Astrocyte of the spinal cord (primary cell): ENCODE data around the gene PTH2R.
A peak's percentile ranks its signal among the peaks of the same experiment; 100 is the strongest.

ENCODE experiments used
- DNase-seq: peaks from one replicate; pipeline ENCODE4 v3.0.0; 2011; ENCODE audit warnings: low read depth, low spot score
- H3K4me3 ChIP-seq: 2 replicates; pipeline ENCODE4 v1.5.1; 2011; ENCODE audit warnings: low read depth, mild to moderate bottlenecking, low read length, moderate library complexity
- CTCF ChIP-seq: IDR thresholded peaks from 2 replicates; pipeline ENCODE4 v1.5.1; 2012; ENCODE audit warnings: low read depth, mild to moderate bottlenecking, low read length, inconsistent platforms
- in situ Hi-C: cut with HindIII; loops from 2 replicates; pipeline ENCODE4 v1.10.0; 2017; ENCODE audit warnings: low sequenced_read_pairs

PTH2R gene

DNA sequence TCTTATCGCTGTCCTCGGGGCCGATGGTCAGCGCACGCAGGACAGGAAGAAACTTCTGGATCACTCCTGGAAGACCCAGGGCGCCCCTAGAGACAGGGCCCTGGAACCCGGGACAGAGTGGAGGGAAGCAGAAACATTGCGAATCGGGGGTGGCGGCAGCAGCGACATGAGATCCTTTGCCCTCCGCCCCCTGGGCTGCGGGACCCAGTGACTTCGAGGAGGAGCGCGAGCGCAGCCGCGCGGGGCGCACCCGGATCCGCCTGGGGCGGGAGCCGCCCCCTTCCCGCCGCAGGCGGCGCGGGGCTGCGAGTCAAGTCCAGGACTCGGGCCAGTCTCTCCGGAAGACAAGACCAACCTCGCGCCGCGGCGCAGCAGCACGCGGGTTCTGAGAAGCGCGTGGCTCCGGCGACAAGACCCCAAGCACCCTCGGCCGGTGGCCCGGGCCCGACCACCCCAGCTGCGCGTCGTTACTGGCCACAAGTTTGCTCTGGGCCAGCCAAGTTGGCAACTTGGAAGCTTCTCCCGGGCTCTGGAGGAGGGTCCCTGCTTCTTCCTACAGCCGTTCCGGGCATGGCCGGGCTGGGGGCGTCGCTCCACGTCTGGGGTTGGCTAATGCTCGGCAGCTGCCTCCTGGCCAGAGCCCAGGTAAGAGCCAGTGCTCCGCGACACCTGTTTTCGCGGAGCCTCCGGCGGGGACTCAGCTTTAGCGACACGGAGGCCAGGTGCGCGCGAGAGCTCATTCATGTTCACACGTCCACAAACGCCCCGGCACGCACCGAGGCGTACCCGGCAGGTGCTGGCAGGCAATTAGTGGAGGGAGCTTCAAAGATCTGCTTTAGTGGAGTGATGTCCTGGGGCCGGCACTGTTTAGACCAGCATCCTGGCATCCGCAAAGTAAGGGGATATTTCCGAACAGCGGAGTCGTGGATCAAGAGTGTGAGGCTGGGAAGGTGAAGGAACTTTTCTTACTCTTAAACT, at the start of gene PTH2R:
Gene PTH2R, plus strand, starts transcription at position 319 of the 978 bp plus-strand sequence. Its CDS starts 252 bp downstream, at position 571.
- TF ChIP-seq CTCF, result no peak
- in situ Hi-C loops, result no loop called here
- no peak for DNase-seq
- peak within 1 kb of the TSS; percentile 18 for H3K4me3 ChIP-seq

DNA sequence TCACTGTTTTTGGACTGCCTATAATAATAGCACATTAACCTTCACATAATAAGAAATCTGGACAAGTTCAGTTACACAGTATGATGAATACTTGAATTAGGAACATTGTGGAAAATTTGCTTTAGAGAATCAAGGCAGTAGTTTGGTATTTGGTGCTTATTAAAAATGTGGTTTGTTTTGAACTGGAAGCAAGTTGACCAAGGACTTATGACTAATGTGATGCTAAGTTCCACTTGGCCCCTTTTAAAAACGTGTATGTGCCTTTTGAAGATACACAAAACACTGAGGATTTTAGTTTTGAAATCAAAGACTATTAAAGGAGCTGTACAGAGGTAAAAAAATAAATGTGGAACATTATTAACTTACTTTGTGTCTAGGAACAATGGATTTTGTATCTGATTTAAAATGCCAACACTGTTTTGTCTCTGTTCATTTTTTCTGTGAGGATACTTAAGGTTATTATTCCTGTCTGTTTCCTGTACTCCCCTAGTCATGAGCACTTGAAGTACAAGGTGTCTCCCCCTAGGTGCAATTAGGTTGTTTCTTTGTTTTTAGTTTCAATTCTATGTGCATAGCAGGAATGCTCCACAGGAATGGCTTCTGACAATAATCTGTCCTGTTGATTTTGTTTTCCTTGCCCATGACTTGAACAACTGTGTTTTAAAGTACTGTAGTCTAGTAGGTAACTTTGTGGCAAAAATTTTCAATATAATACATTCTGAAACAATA, 49.6 kb upstream of the PTH2R start:
- H3K4me3 ChIP-seq, result no peak overlapping the region
- DNase-seq, result no peak
- in situ Hi-C loops, result no loop called here
- TF ChIP-seq CTCF, result no peak

DNA sequence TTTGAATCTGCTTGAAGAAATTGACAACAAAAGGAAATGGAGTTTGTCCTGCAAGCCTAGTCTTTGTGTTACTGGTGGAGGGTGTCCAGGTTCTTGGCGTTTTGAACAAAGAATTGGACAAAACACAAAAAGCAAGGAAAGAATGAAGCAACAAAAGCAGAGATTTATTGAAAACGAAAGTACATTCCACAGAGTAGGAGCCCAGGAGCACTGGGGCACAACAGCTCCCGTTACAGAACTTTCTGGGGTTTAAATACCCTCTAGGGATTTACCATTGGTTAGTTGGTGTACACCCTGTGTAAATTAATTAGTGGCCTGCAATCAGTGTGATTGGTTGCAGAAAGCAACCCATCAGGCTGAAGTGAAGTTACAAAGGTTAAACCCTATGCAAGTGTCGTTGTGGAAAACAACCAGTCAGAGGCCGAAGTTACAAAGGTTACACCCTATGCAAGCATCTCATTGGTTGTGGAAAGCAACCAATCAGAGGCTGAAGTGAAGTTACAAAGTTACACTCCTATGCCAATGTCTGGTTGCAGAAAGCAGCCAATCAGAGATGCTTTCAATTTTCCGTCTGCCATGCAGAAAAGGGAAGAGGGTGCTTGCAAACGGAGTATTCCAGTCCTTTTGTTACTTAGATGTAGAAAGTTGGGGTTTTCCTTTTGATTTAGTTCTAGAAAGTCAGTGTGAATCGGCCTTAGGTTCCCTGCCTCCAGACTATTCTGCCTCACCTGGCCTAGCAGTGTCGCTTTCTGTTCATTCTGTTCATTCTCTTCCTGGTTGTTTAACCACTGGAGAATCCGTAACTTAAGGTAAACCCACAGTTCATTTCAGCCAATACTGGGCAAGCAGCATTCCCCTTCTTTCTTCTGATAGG, 47.6 kb upstream of the PTH2R start:
- peak; percentile 29 for DNase-seq
- no peak for TF ChIP-seq CTCF
- in situ Hi-C loops, result no loop called here
- H3K4me3 ChIP-seq, result no peak overlapping the region

DNA sequence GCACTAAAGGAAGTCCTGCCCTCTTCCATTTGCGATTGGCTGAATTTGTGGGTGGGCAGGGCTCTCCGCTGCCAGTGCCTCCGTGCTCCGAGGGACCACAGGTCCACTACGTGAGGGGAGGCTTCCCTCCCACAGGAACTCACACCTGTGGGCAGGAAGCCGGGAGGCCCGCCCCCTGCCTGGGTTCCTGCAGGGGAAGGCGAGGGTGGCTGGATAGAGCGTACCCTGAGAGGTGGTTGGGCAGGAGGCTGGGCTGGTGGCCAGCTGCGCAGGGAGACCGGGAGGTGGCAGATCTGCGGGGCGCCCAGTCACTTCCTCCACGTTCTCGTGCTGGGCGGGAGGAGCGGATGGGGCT, 47.0 kb upstream of the PTH2R start:
- no peak for TF ChIP-seq CTCF
- H3K4me3 ChIP-seq, result no peak overlapping the region
- in situ Hi-C loops, result no loop called here
- no peak for DNase-seq

GRCh38 chr2:208360259-208361076, 46.1 kb upstream of the PTH2R start:
- H3K4me3 ChIP-seq, result no peak overlapping the region
- in situ Hi-C loops, result no loop called here
- no peak for TF ChIP-seq CTCF
- DNase-seq, result no peak
